Activated CD4-positive, alpha-beta T cell treated with anti-CD3 and anti-CD28 coated beads, Interleukin-2, amount 10 ng/mL, durations not matched to agents 7 days and 5 days (primary cell): Measurements from ENCODE around the gene ISG15. TPM values are rescaled to one million over a fixed set of nuclear protein-coding genes. Genes with fewer than 3 reads are reported as not detected.
"Not testable (repeated sequence)": the region's sequence is repeated elsewhere in the genome, so short reads cannot be mapped to it uniquely, and the experiment has no call there.

Experiments
- CTCF ChIA-PET: fragments of 350-600 bp; sonication (Branson Sonifier 250); formaldehyde crosslinking; loops from one replicate; lab custom pipeline; 2021; ENCODE audit warnings: antibody characterized with exemption; lab: Charles Lee
- POLR2A ChIA-PET: fragments of 350-600 bp; sonication (Branson Sonifier 250); formaldehyde crosslinking; loops from one replicate; lab custom pipeline; 2021; ENCODE audit warnings: antibody characterized with exemption; lab: Charles Lee
- DNase-seq: peaks from one replicate; pipeline ENCODE4 v3.0.0-alpha.2; 2020
- H3K27ac Mint-ChIP-seq: one replicate; pipeline ENCODE4 v1.8.0; 2021; ENCODE audit warnings: mild to moderate bottlenecking, moderate library complexity, mixed read lengths
- H3K27me3 Mint-ChIP-seq: one replicate; pipeline ENCODE4 v1.8.0; 2021; ENCODE audit warnings: mixed read lengths
- H3K36me3 Mint-ChIP-seq: one replicate; pipeline ENCODE4 v1.8.0; 2021; ENCODE audit warnings: low read depth, mixed read lengths
- H3K4me1 Mint-ChIP-seq: one replicate; pipeline ENCODE4 v1.8.0; 2021; ENCODE audit warnings: mixed read lengths
- H3K4me3 Mint-ChIP-seq: one replicate; pipeline ENCODE4 v1.8.0; 2021; ENCODE audit warnings: mild to moderate bottlenecking, moderate library complexity, mixed read lengths
- H3K9me3 Mint-ChIP-seq: one replicate; pipeline ENCODE4 v1.8.0; 2021; ENCODE audit warnings: mixed read lengths
- total RNA-seq, 2 experiments: library from RNA; stranded (reverse); gene quantifications; one replicate each; pipeline ENCODE4 v1.2.3, GENCODE V29; 2021

The ISG15 gene
- total RNA-seq, 2 experiments from 2014 or later = 237 to 332 TPM

GRCh38 chr1:978835-979743, 34.2 kb upstream of the ISG15 start:
- H3K36me3 Mint-ChIP-seq = peaks cover 3% of the 10 kb centered on the region
- H3K4me3 Mint-ChIP-seq = no peak overlapping the region
- DNase-seq = no peak
- H3K9me3 Mint-ChIP-seq = peaks cover 4% of the 10 kb centered on the region
- peaks cover 12% of the 10 kb centered on the region for H3K27me3 Mint-ChIP-seq
- CTCF ChIA-PET = interaction anchor here (0.9 to 2.0 kb wide), 3 partner anchors 15 to 85 kb away, joined by 3 to 6 read pairs (median 3); no protein-coding TSS in a partner anchor
- no peak overlapping the region for H3K27ac Mint-ChIP-seq
- POLR2A ChIA-PET = no interaction called here
- peaks cover 6% of the 10 kb centered on the region for H3K4me1 Mint-ChIP-seq

- ChIA-PET POLR2A (no interaction called here), CTCF (interaction anchor here (1.0 to 2.0 kb wide), 2 partner anchors 15 to 84 kb away, joined by 3 to 6 read pairs; no protein-coding TSS in a partner anchor)
- no peak for DNase-seq
- Mint-ChIP-seq H3K36me3 (peaks cover 3% of the 10 kb centered on the region), H3K27ac (no peak overlapping the region), H3K27me3 (peaks cover 12% of the 10 kb centered on the region), H3K9me3 (peaks cover 4% of the 10 kb centered on the region), H3K4me3 (no peak overlapping the region), H3K4me1 (peaks cover 6% of the 10 kb centered on the region)
These were observed 33.6 kb upstream of the ISG15 start for GRCh38 chr1:979744-980072.

- peaks cover 6% of the 10 kb centered on the region for H3K4me1 Mint-ChIP-seq
- ChIA-PET CTCF (interaction anchor here (2.0 to 2.2 kb wide), 2 partner anchors 13 to 14 kb away, joined by 6 to 8 read pairs; no protein-coding TSS in a partner anchor), POLR2A (no interaction called here)
- H3K27me3 Mint-ChIP-seq = peaks cover 14% of the 10 kb centered on the region
- no peak overlapping the region for H3K4me3 Mint-ChIP-seq
- peaks cover 4% of the 10 kb centered on the region for H3K9me3 Mint-ChIP-seq
- no peak overlapping the region for H3K27ac Mint-ChIP-seq
- H3K36me3 Mint-ChIP-seq = peaks cover 3% of the 10 kb centered on the region
- DNase-seq = no peak
These were observed 33.1 kb upstream of the ISG15 start for GRCh38 chr1:980137-980571.

GRCh38 chr1:980602-981395, 32.5 kb upstream of the ISG15 start:
- no peak for DNase-seq
- peaks cover 3% of the 10 kb centered on the region for H3K36me3 Mint-ChIP-seq
- H3K9me3 Mint-ChIP-seq = peaks cover 4% of the 10 kb centered on the region
- ChIA-PET CTCF (interaction anchor here (1.0 to 2.2 kb wide), 6 partner anchors 11 to 83 kb away, joined by 3 to 8 read pairs (median 6); no protein-coding TSS in a partner anchor), POLR2A (no interaction called here)
- H3K4me3 Mint-ChIP-seq = no peak overlapping the region
- H3K4me1 Mint-ChIP-seq = peaks cover 4% of the 10 kb centered on the region
- peaks cover 20% of the 10 kb centered on the region for H3K27me3 Mint-ChIP-seq
- H3K27ac Mint-ChIP-seq = no peak overlapping the region

- ChIA-PET POLR2A (no interaction called here), CTCF (interaction anchor here (1.0 to 2.2 kb wide), 6 partner anchors 10 to 83 kb away, joined by 3 to 8 read pairs (median 6); no protein-coding TSS in a partner anchor)
- H3K9me3 Mint-ChIP-seq = peaks cover 4% of the 10 kb centered on the region
- H3K4me1 Mint-ChIP-seq = peaks cover 3% of the 10 kb centered on the region
- H3K4me3 Mint-ChIP-seq = no peak overlapping the region
- H3K27me3 Mint-ChIP-seq = peaks cover 25% of the 10 kb centered on the region
- H3K36me3 Mint-ChIP-seq = peaks cover 3% of the 10 kb centered on the region
- H3K27ac Mint-ChIP-seq = no peak overlapping the region
- DNase-seq = no peak
These were observed 31.8 kb upstream of the ISG15 start for GRCh38 chr1:981491-981954.

- Mint-ChIP-seq H3K4me3 (no peak within 1 kb of the TSS), H3K9me3 (peaks cover 4% of the 10 kb centered on the region), H3K4me1 (peaks cover 3% of the 10 kb centered on the region), H3K27ac (no peak within 1 kb of the TSS), H3K36me3 (peaks cover 3% of the 10 kb centered on the region), H3K27me3 (peaks cover 26% of the 10 kb centered on the region)
- CTCF ChIA-PET = interaction anchor here (1.2 to 3.1 kb wide), 6 partner anchors 15 to 82 kb away, joined by 4 to 13 read pairs (median 8); no protein-coding TSS in a partner anchor
- DNase-seq = no peak
- POLR2A ChIA-PET = no interaction called here
These were observed 31.2 kb upstream of the ISG15 start, which contains the start of gene PERM1 for GRCh38 chr1:981955-982558. Gene PERM1 (minus strand): TSS chr1:982093. CDS start chr1:981029, 1,064 bp downstream.

- Mint-ChIP-seq H3K4me1 (peaks cover 3% of the 10 kb centered on the region), H3K36me3 (peaks cover 3% of the 10 kb centered on the region)
- no peak for DNase-seq
These were observed 30.4 kb upstream of the ISG15 start for GRCh38 chr1:982765-983436.

GRCh38 chr1:983798-984475, 29.4 kb upstream of the ISG15 start:
- Mint-ChIP-seq H3K27ac (no peak overlapping the region), H3K4me1 (no peaks in the 10 kb centered on the region), H3K36me3 (no peaks in the 10 kb centered on the region), H3K4me3 (no peak overlapping the region), H3K9me3 (no peaks in the 10 kb centered on the region), H3K27me3 (peaks cover 30% of the 10 kb centered on the region)
- ChIA-PET POLR2A (no interaction called here), CTCF (interaction anchor here (0.6 to 3.1 kb wide), 17 partner anchors 8 to 632 kb away, joined by 3 to 13 read pairs (median 4); partner anchors contain the start of genes C1orf159, HES4, ISG15 and MIB2)
- peak; percentile 59 for DNase-seq

More at GRCh38 chr1:982765-983436, 30.4 kb upstream of the ISG15 start:
- Mint-ChIP-seq H3K4me3 (no peak overlapping the region), H3K27ac (no peak overlapping the region), H3K9me3 (peaks cover 4% of the 10 kb centered on the region), H3K27me3 (peaks cover 27% of the 10 kb centered on the region)
- ChIA-PET POLR2A (no interaction called here), CTCF (interaction anchor here (0.7 to 3.1 kb wide), 8 partner anchors 9 to 81 kb away, joined by 3 to 13 read pairs (median 4); no protein-coding TSS in a partner anchor)

- ChIA-PET CTCF (interaction anchor here (0.6 to 3.1 kb wide), 12 partner anchors 9 to 631 kb away, joined by 3 to 13 read pairs (median 4); partner anchors contain the start of genes C1orf159, HES4, ISG15 and MIB2), POLR2A (no interaction called here)
- Mint-ChIP-seq H3K4me3 (no peak overlapping the region), H3K4me1 (no peaks in the 10 kb centered on the region), H3K9me3 (no peaks in the 10 kb centered on the region), H3K27me3 (peaks cover 31% of the 10 kb centered on the region), H3K27ac (no peak overlapping the region), H3K36me3 (no peaks in the 10 kb centered on the region)
- DNase-seq = no peak
These were observed 28.9 kb upstream of the ISG15 start for GRCh38 chr1:984476-984814.

GRCh38 chr1:985126-985525, 28.2 kb upstream of the ISG15 start:
- no peak for DNase-seq
- peaks cover 36% of the 10 kb centered on the region for H3K27me3 Mint-ChIP-seq
- no peaks in the 10 kb centered on the region for H3K4me1 Mint-ChIP-seq
- H3K9me3 Mint-ChIP-seq = no peaks in the 10 kb centered on the region
- POLR2A ChIA-PET = no interaction called here
- CTCF ChIA-PET = interaction anchor here (0.7 to 3.1 kb wide), 9 partner anchors 9 to 131 kb away, joined by 3 to 13 read pairs (median 4); partner anchors contain the start of genes C1orf159, HES4, ISG15 and NOC2L
- no peaks in the 10 kb centered on the region for H3K36me3 Mint-ChIP-seq
- H3K4me3 Mint-ChIP-seq = no peak overlapping the region
- H3K27ac Mint-ChIP-seq = no peak overlapping the region

GRCh38 chr1:988061-988460, 25.2 kb upstream of the ISG15 start:
- POLR2A ChIA-PET, H3K27ac Mint-ChIP-seq, DNase-seq, H3K9me3 Mint-ChIP-seq, H3K4me3 Mint-ChIP-seq, H3K36me3 Mint-ChIP-seq, CTCF ChIA-PET: not testable (repeated sequence)
- H3K27me3 Mint-ChIP-seq = peaks cover 38% of the 10 kb centered on the region
- H3K4me1 Mint-ChIP-seq = peaks cover 11% of the 10 kb centered on the region
